SK-N-MC (cell line): ENCODE results near the gene IVNS1ABP.

Experiments
- EZH2 ChIP-seq: fragments of 200-600 bp; sonication (generic); IDR thresholded peaks from one replicate; pipeline ENCODE4 v1.6.1; 2017; ENCODE audit warnings: antibody characterized with exemption
- POLR2AphosphoS5 ChIP-seq: IDR thresholded peaks from 2 replicates; pipeline ENCODE4 v1.6.1; 2012; ENCODE audit warnings: mild to moderate bottlenecking, low read depth, low read length, borderline replicate concordance

DNA sequence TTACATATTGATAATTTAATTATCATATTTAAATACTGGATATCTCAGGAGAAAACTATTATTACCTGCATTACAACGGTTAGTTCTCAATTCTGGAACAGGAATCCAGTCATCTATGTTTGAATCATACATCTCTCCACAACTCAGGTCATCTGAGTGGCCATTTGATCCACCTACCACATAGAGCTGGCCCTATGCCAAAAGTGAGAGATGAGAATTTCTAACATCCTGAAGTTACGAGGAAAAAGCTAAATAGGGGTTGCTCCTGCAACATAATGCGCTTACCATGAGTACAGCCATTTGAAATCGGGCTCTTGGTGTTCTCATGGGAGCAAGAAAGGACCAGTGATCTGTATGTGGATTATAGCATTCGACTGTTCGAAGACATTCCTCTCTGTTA, 16.9 kb downstream of the IVNS1ABP start:
- no peak for TF ChIP-seq POLR2AphosphoS5
- no peak for TF ChIP-seq EZH2
